Stimulated activated CD8-positive, alpha-beta memory T cell treated with anti-CD3 and anti-CD28 coated beads, Interleukin-4, amount 100 ng/mL, for 1 hour (primary cell): ENCODE data around the gene LMF1.

ENCODE experiments used
- DNase-seq, 2 donors: peaks; one replicate each; pipeline ENCODE4 v3.0.0-alpha.2; 2020; ENCODE audit warnings: low read depth in 2 of 2, low spot score in 1 of 2

LMF1 gene

GRCh38 chr16:931171-931570 is 39.6 kb downstream of the LMF1 start:
- no peak for DNase-seq

GRCh38 chr16:930511-930910 is 40.3 kb downstream of the LMF1 start:
- DNase-seq: no peak

DNA sequence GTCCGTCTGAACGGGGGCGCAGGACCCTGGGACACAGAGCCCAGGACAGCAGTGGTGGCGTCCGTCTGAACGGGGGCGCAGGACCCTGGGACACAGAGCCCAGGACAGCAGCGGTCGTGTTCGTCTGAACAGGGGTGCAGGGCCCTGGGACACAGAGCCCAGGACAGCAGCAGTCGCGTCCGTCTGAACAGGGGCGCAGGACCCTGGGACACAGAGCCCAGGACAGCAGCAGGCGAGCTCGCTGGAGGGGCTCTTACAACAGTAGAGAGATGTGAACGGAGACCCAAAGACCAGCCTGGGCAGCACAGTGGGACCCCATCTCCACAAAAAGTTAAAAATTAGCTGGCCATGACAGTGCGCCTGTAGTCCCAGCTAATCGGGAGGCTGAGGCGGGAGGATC is 40.7 kb downstream of the LMF1 start:
- DNase-seq: no peak

- no peak for DNase-seq
Observed at GRCh38 chr16:929227-930073, 41.3 kb downstream of the LMF1 start.

DNA sequence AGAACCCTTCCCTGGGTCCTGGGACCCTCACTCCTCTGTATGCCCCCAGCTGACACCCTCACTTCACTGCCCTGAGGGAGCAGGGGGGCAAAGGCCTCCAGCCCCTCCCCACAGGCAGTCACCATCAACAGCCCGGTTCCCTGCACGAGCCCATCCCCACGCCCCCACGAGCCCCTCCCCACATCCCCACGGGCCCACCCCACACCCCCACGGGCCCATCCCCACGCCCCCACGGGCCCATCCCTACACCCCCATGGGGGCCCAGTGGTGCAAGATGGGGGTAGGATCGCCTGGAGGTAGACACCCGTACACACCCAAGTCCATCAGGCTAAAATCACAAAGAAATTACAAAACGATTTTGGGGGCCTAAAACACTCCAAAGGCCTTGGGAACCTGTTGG is 42.3 kb downstream of the LMF1 start:
- no peak for DNase-seq

GRCh38 chr16:927931-928330 is 42.9 kb downstream of the LMF1 start:
- no peak for DNase-seq

- no peak for DNase-seq
Observed at GRCh38 chr16:927406-927805, 43.4 kb downstream of the LMF1 start.

DNA sequence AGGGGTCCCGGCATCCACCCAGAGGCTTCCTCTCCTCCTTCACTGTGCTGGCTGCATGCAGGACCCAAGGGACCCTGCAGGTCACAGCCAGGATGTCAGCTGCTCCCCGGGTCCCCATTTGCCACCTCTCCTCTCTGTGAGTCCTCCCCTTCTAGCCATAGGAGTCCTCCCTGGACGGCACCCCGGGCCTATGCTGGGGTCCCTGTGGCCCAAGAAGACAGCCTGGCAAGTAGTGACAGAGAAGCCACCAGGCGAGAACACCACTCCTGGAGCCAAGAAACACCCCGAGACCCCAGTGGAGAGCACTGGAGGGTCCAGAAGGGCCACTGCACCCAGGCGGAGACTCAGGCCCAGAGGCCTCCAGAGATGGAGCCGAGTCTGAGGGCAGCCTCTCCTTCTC is 44.1 kb downstream of the LMF1 start:
- no peak for DNase-seq

- no peak for DNase-seq
Observed at GRCh38 chr16:924806-925205, 46.0 kb downstream of the LMF1 start.

DNA sequence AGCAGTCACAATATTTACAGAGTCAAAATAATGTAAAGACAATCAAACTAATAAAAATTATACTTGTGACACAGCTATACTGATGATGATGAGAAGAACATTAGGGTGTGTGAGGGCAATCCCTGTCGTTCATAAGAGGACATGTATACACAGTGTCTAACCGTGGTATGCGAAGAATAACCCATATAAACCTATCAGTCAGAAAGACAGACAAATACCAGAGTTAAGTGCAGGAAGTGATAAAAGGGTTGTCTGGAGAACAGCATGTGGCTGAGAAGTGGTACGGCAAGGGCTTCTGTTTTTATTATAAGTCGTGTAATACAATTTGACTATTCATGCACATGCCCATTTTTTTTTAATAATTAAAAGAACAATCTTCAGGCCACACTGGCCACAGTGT is 46.7 kb downstream of the LMF1 start:
- no peak for DNase-seq

- DNase-seq: no peak
Observed at GRCh38 chr16:923184-923583, 47.6 kb downstream of the LMF1 start.

DNA sequence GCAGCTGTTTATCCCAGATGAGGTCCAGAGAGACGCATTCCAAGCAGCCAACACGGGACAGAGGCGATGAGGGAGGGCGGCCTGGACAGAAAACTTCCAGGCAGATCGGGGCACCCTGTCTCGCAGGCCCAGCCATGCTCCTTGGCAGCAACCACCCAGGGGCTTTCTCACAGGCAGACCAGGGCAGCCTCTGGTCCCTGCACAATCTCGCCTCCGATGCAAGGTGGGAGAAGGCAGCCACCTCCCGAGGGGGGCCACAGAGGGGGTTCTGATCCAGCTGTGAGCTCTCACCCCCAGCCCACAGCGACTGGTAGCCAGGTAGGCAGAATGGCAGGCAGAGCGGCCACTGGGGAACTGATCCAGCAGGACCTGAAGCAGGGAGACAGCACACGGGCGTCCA is 48.7 kb downstream of the LMF1 start:
- no peak for DNase-seq

GRCh38 chr16:921321-921905 is 49.4 kb downstream of the LMF1 start:
- no peak for DNase-seq

GRCh38 chr16:920717-921116 is 50.1 kb downstream of the LMF1 start:
- no peak for DNase-seq

DNA sequence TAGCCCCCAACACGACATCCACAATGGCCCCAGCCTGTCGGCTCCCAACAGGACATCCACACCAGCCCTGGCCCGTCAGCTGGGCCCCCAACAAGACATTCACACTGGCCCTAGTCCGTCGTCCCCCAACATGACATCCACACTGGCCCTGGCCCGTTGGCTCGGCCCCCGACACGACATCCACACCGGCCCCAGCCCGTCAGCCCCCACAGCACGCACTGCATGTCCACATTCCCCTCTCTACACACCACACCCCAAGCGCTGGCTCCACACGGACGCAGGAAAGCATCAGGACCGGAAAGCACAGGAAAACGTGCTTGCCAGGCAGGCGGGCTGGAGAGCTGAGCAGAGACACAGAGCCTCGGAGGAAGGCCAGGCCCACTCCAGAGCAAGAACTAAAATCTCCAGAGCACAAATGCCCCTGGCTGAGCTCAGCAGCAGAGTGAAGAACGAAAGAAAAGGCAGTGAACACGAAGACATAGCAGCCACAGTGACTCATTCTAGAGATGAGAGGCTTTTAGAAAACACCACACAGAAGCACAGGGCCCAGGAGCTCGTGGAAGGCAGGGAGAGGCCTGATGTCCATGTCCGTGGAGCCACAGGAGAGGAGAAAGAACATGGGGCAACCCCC is 50.6 kb downstream of the LMF1 start:
- DNase-seq: no peak

GRCh38 chr16:919658-920050 is 51.1 kb downstream of the LMF1 start:
- DNase-seq: no peak

GRCh38 chr16:918741-919657 is 51.8 kb downstream of the LMF1 start:
- no peak for DNase-seq

- DNase-seq: no peak
Observed at GRCh38 chr16:918068-918467, 52.7 kb downstream of the LMF1 start.

DNA sequence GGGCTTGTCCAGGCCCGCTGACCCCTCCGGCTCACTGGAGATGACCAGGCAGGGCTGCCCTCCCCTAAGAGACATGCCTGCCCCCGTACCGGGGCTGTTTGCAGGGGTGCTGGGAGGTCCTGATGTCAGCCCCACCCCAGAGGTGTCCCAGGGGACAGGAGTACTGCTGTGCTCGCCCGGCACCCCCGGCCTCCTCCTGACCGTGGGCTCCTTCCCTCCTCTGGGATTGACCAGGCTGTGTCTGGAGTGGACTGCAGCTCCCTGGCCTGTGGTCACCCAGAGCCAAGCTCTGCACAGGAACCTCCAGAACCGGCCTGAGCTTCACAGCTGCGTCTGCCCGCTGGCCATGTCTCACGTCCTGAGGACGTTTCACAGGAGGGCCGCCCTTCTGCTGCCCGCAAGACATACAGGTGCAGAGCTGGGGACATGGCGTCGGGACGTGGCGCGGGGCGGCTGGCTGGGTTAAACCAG is 53.2 kb downstream of the LMF1 start:
- DNase-seq: no peak

GRCh38 chr16:916035-916799 is 54.6 kb downstream of the LMF1 start:
- DNase-seq: no peak

- DNase-seq: no peak
Observed at GRCh38 chr16:915546-915945, 55.2 kb downstream of the LMF1 start.
